GM18511 (cell line): ENCODE results near the gene ARHGEF7.

Experiments used
- ATAC-seq: cut with Tn5 transposase; IDR thresholded peaks from one replicate; pipeline ENCODE4 v1.9.1; 2021; ENCODE audit warnings: mild to moderate bottlenecking, moderate library complexity; ENCODE audit not compliant: unreplicated experiment

Gene ARHGEF7

DNA sequence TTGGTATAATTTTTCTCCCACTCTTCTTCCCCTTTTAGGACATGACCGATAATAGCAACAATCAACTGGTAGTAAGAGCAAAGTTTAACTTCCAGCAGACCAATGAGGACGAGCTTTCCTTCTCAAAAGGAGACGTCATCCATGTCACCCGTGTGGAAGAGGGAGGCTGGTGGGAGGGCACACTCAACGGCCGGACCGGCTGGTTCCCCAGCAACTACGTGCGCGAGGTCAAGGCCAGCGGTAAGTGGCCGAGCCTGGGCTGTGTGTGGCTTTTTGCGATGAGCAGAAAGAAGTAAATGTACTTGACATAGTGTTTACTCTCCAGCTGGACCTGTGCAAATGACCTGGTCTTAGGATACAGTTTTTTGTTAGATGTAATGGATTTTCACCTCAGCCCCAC is 102.5 kb downstream of the ARHGEF7 start:
- ATAC-seq: no peak

DNA sequence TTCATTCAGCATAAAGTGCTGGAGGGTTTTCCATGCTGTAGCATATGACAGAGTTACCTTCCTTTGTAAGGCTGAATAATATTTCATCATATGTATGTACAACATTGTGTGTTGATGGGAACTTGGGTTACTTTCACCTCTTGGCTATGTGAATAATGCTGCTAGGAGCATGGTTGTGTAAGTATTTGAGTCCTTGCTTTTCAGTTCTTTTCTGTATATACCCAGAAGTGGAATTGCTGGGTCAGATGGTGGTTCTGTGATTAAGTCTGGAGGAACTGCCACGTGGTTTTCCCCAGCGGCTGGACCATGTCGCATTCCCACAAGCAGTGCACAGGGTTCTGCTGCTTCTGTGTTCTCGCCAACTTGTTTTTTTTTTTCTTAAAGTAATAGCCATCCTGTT is 104.2 kb downstream of the ARHGEF7 start:
- ATAC-seq: no peak

DNA sequence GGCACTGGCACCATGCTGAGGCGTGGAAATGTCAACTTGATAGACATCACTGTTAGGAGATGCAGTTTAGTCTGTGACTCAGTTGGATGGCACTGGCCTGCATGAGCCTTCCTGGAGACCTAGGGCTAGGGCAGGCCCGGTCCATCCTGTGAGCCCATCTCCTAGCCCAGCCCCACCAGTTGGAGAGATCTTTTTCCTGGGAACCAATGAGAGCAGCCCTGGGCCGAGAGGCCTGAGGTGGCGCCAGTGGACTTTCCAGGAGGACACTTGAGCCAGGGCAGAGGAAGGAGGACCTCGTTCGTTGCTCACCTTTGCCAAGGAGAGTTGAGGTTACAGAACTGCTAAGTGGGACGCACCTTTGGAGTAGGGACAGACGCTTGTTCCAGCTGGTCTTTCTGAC is 104.8 kb downstream of the ARHGEF7 start:
- ATAC-seq: no peak

DNA sequence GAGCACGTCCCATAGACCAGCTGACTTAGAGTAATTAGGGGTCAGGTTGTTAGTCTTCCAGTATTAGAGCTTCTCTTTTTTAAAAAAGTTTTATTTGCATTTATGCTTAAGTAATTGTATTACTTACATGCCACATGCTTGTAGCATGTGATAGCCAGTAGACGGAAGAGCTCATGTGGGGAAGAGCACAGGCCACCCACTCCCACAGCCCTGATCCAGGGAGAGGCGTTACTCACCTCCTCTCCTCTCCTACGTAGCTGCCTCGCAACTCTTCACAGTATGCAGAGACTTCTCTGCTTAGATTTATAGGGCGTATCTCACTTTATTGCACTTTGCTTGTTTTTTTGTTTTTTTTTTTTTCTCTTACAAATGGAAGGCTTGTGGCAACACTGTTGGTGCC is 110.1 kb downstream of the ARHGEF7 start:
- no peak for ATAC-seq

DNA sequence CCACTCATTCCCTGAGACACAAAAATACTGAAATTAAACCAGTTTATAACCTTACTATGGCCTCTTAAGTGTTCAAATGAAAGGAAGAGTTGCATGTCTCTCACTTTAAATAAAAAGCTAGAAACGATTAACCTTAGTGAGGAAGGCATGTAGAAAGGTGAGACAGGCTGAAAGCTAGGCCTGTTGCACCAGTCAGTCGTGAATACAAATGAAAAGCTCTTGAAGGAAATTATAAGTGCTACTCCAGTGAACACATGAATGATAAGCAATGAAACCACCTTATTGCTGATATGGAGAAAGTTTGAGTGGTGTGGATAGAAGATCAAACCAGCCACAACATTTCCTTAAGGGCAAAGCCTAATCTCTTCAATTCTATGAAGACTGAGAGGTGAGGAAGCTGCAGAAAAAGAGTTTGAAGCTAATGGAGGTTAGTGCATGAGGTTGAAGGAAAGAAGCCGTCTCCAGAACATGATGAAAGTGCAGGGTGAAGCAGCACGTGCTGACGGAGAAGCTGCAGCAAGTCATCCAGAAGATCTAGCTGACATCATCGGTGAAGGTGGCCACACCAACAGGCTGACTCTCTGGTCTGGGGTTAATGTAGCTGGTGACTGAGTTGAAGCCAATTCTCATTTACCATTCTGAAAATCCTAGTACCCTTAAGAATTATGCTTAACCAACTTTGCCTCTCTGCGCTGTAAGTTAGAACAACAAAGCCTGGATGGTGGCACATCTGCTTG is 110.9 kb downstream of the ARHGEF7 start:
- ATAC-seq: no peak

DNA sequence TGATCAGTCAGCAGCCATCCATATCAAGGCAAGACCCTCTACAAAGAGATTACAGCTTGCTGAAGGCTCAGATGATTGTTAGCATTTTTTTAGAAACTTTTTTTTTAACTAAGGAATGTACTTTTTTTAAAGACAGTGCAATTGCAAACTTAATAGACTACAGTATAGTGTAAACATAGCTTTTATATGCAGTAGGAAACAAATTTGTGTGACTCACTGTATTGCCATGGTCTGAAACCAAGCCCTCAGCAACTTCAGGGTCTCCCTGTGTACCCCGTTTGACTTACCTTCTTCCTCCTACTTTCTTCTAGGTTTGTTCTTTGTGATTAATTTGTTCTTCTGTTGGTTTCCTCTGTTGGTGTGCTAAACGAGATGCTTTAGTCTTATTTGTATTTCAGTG is 112.3 kb downstream of the ARHGEF7 start:
- no peak for ATAC-seq

DNA sequence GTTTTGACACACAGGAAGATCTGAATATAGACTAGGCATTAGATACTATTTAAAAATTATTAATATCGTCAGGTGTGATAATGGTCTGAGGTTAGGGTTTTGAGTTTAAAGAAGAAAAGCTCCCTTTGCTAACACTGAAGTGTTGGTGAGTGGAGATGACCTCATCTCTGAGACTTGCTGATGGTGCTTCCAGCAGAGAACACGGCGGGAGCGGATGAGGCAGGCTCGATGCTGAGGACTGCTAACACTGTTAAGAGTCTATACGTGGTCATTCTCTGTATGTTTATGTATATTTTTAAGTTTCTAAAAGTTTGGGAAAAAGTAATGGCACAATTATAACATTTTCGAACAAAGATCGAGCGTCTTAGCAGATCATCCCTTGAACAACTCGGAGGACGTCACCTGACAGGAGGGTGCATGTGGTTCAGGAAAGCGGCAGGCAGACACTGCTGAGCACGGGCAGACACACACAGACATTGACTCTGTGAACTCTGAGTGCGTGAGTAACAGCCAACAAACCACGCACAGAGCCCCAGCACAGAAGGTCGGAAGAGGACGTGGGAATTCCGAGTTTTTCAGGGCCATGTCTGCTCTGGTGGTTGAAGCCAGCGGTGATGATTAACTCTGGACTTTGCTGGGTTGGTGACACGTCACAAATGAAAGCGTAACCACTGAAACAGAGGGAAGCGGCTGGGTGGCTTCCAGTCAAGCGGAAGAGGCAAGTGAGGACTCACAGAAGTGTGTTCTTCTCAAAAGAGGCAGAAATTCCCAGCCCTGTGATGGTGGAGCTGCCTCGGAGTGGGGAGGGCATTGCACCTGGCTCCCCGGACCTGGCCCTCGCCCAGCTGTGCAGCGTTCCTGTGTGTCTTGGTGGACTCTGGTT is 113.4 kb downstream of the ARHGEF7 start:
- ATAC-seq: no peak

DNA sequence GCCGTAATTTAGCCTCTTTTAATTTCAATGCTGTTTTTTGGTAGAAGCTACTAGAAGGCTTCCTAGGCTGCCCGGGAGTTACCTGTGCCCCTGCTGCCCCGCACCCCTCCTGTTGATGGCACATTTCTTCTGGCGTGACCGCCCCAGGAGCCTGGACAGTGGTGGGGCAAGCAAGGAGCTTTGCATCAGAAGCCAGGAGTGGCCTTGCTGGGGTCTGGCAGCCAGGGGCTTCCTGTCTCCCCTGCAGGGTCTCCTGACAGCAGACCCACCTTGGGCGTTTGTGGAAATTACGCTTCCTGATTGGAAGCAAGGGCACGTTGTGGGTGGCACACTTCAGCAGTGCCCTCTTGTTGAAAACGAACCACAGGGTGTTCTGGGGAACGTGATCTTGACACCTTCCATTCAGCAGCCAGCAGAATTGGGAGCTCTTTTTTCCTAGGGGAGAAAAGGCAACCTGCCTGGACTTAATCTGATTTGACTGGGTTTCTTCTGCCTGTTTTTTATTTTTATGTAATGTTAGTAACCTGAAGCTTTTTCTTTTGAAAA is 115.3 kb downstream of the ARHGEF7 start:
- no peak for ATAC-seq

DNA sequence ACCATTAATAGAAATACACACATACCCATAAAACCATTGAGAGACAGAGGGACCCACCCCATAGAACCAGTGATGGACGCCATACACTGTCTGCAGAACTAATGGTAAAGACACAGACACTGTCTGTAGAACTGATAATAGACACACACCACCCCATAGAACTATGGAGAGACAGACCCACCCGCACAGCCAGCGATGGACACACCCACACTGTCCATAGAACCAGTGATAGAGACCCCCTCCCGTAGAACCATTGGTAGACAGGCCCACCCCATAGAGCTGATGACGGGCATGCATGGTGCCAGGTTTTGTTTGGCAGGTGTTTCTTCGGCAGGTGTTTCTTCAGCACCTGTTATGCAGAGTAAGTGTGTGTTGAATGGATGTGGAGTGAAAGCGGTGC is 117.1 kb downstream of the ARHGEF7 start:
- no peak for ATAC-seq

DNA sequence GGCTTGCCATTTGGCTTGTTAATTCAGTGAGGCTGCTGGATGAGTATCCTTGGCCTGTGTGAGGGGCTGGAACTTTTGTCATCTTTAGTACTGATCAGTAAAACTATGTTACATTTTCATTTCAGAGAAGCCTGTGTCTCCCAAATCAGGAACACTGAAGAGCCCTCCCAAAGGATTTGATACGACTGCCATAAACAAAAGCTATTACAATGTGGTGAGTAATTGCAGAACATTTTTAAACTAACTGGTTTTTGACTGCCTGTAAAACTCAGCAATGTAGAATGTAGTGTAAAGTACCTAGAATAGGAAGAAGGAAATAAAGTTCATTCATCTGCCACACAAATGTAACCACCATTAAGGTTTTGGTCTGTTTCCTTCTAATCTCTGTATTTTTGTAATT is 118.0 kb downstream of the ARHGEF7 start:
- ATAC-seq: no peak

DNA sequence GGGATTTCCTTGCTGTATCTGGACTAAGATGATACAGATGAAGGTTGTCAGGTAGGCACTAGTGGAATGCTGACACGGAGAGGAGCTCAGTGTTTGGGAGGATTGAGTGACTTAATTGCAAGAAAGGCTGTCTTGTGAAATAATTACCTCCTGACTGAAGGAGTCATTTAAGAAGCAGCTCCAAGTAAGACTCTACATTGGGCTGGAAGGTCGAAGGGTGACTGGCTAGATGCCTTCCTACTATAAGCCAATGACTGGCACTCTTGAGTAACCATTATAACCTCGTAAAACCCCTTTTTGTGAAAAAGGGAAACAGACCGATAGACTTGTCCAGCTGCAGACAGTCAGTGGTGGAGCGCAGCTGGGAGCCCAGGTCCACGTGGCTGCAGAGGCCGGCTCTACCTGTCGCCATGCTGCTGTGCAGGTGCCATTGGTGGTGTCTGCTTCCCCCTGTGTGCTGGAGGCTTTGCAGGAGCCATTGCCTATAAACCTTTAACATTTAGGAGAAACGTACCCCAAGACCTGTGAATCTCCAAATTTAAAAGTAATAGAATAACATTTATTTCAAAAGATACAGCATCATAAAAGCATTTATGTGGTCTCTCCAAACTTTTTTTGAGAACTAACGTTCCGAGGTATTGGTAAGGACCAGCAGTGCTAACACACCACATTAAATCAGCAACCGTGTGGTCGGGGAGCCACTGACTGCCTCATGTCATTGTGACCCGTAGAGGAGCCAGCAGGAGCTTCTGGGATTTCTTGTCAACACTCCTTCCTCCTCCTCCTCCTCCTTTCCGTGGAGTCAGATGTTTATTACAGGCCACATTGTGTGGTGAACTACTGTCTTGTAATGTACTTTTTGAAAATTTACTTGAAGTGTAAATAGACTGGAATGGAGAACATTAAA is 124.9 kb downstream of the ARHGEF7 start:
- ATAC-seq: no peak

DNA sequence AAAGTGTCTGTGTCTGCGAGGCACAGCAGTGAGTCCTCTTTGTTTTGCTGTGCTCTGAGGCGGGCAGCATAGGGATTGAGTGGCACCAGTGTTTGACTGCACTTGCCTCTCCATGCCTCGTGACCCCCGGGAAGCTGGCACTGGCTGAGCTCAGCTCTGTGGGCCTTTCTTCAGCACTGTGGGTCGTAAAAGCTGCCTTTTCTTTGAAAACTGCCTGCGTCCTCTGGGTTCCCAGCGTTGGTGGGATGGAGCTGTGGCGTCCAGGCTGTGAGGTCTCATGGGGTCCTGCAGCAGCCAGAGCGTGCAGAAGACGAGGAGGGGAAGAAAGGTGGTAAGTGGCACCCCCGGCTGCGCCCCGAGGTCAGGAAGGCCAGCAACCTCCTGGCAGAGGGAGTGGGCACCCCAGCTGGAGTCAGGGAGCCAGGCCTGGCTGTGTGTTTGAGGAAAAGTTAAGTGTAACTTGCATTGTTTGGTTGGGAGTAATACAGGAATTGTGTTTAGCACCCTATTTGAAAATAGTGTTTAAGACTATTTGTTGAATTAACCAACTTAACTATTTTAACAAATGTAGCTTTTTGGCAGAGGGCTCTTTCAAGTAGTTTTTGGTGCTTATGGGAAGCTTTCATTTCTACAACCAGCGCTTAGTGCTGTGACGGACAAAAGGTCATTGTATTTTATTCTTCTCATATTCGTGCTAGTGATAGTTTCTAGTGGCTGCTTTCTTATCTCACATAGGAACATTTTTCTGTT is 126.1 kb downstream of the ARHGEF7 start:
- ATAC-seq: no peak

DNA sequence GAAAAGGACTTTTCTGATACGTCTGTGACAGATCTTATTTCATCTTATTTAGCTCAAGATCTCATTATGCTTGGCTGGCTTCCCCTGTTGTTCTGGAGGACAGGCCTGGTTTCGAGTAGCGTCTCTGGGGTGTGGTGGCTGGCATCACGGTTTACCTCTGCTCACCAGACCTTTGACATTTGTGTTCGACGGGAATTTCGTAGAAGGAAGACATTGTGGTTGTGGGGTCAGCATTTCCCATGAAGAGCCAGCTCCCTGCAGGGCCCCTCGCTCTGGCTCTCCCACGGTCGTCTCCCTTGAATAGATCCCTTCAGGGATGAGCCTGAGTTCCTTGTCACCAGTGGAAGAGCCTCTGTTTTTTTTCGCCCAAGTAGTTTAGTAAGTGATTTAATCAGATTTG is 126.8 kb downstream of the ARHGEF7 start:
- ATAC-seq: no peak

DNA sequence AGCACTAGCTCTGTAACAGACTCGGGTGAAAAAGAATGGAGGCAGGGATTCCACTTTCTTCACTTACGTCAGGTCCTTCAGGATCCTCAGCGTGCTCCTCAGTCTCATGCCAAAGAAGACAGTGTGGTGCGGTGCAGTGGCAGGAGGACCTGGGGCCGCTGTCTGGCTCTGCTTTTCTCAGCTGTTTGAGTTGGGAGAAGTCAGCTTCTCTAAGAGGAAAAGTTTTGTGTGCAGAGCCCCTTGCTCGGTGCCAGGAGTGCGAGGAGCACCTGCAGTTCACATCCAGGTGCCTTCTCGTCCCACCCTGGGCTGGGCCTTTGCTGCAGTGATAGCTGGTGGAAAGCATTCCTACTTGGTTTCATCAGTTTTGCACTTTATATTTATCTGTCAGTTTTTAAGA is 127.5 kb downstream of the ARHGEF7 start:
- no peak for ATAC-seq

DNA sequence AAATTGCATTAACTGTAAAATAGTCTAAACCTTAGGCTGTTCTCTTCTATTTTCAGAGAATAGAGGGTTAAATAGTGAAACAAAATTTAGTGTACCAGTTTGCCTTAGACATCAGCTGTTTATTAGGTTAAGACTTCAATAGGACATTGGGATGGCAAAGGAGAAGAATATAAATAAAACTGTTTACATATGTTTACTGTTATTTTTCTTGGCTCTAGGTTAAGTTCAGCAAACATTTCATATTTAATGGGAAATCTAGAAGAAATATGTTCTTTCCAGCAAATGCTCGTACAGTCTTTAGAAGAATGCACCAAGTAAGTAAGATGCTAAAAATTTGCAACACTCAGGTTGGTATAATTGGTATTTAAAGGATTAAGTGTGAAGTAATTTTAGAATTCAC is 128.9 kb downstream of the ARHGEF7 start:
- ATAC-seq: no peak

DNA sequence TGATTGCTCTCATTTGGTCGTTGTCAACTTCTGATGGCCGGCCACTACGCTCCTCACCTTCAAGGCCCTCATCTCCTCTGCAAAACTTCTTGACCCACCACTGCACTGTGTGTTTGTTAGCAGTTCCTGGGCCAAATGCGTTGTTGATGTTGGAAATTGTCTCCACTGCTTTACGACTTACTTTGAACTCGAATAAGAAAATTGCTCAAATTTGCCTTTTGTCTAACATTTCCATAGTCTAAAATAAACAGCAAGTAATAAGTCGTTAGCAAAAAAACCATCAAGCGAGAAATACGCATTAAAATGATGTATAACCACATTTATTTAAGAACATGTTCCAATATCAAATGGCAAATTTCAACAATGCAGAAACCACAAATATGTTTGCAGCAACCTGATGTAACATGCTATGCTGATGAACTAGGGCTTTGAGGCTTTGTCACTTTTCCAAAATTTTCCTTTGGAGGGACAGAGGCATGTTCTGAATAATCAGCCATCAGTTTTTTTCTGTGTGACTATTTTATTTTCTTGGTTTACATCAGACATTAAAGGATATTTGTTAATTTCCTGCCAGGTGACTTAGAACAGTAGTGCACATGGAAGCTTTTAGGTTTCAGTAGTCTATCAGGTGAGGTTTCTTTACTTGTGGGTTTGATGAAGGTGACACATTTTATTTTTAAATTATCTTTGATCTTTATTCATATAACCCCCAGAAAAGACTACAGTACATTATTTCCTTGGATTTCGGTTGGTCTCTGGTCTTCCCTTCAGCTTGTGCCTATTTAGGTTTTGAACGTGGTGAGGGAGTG is 130.7 kb downstream of the ARHGEF7 start:
- ATAC-seq: no peak

DNA sequence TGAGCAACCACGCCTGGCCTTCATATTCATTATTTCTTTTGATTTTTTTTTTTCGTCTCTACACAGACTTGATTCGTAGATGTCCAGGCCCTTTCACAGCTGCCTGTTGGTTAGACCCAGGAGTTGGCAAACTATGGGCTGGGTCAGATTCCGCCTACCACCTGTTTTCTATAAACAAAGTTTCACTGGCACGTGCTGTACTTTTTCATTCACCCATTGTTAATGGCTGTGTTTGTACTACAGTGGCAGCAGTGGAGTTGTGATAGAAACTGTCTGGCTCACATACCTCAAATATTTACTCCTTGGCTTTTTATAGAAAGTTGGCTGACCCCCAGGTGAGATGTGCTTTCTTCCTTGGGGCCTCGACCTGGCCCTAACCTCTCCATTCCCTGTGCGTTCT is 132.4 kb downstream of the ARHGEF7 start:
- ATAC-seq: no peak

DNA sequence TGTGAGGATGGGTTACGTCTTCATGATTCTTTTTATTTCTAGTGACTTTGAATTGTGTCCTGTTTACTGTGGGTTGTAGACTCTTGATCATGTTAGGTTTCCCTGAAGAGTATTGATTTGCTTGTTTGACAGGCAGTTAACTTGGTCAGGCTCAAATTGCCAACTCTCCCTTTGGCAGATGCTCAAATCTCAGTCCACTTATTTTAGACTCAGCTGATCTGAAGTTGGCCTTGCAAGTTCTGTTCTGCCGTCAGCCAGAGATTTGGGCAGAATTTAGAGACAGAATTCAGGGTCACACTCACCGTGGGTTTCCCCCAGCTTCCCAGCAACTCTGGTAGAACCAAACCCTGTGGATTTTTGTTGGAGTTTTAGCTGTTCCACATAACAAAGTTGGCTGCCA is 133.7 kb downstream of the ARHGEF7 start:
- no peak for ATAC-seq

DNA sequence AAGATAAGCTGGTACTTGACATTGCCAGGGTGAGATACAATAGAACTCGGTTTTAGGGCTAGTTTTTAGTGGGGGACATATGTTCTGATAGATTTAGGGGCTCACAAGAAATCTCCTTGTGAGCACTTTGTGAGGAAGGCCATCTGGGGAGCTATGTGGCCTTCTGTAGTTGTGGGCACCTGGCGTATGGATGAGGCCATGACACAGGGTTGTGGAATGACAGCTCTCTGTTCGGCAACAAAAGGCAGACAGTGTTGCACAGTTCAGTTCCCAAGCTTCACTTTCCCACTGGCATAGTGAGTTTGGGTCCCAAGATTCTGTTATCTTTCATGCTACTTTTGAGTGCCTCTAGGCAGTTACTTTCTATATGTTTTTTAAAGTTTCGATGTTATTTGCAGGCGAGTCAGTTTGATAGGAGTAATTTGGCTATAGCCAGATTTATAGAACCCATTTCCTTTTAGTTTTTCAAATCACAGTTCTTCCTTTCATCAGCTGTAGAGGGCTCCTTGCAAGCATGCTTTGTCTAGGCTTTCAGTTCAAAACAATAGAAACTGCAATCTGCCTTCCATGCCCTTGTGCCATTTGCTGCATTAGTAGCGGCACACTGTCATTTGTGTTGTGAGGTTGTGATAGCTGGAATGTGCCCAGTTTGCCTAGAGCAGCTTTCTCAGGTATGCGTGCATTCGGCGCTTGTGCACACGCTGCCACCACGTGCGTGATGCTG is 134.7 kb downstream of the ARHGEF7 start:
- ATAC-seq: no peak
